Smooth muscle cell of the brain vasculature (primary cell): ENCODE data around the gene ZRANB1.

ENCODE experiments used
- DNase-seq: peaks from one replicate; pipeline ENCODE4 v3.0.0-alpha.2; 2012; ENCODE audit warnings: low read depth, low spot score

ZRANB1 gene

DNA sequence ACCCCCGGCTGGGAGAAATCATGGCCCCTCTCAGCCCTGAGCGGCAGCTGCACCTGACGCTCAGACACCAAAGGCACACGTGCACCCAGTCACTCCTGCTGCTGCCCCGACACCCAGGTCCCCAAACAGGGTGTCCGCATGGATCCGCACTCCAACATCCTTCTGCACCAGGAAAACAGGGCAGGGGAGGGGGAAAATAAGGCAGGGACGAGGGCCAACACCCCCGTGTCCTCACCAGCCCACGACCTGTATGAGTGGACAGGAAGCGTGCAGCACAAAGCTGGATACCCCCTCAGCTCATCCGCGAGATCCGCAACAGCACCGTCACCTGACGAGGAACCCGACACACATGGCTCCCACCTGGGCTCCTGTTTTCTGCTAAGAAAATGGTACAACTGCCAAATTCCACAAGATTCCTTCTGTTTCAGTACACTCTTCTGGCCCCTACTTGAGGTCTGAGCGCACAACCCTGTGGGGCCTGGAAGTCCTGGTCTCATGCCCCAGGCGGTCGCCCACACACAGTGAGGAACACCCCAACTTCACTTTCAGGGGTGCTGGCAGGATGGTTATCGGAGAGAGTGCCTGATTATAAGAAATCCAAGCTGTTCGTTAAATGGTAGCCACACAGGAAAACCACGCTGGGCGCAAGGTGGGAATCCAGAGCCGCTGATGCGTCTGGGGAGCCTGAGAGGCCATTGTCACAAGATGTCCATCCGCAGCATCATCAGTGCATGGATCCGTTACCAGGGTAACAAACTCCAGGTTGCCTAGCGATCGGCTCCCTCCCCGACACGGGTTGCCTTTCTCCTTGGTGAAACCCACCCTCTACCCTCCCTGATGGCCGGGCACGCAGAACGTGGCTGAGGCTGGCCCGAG lies 63.6 kb downstream of the ZRANB1 start:
- no peak for DNase-seq

DNA sequence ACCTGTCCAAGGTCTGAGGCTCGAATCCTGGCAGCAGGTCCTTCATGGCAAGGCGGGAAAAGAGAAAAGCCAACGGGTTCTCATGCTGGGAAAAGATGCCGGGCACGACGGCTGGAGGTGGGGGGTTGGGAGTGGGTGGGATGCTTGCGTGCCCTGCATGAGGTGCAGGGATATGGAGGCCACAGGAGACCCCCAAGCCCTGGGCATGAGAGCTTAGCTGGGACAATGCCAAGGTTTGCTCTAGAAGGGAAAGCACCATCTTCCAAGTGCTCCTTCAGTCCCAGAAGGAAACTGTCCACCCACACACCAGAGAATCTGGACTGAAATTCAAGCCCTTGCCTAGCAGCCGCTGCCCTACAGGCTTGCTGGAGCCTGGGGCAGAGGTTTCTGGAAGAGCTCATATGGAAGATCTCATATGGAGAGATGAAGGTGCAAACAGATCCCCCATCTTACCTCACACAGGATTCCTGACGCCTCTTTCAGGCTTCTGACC lies 64.3 kb downstream of the ZRANB1 start:
- no peak for DNase-seq

DNA sequence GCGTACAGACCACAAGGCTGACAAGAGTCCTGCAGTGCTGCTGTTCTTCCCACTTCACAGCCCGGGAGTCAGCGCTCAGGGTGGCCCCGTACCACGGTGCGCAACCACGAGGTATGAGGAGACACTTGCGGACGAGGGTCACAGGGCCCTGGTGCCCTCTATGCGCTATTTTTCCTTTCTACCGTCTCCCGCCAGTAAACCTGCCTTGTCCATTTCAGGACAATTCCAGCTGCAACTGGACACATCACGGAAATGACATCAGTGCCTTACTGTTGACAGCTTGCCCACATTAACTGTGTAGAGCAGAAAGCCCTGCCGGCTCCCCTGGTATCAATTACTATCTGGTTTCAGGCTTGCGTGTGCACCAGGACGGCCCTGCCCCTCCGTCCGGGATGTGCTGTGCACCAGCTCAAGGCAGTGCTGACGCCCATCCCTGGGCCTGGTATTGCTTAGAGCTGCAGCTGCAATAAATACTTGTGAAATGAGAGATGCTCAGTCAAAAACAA lies 65.1 kb downstream of the ZRANB1 start:
- DNase-seq: peak; percentile 36

GRCh38 chr10:125007436-125007835 lies 65.5 kb downstream of the ZRANB1 start:
- DNase-seq: no peak

DNA sequence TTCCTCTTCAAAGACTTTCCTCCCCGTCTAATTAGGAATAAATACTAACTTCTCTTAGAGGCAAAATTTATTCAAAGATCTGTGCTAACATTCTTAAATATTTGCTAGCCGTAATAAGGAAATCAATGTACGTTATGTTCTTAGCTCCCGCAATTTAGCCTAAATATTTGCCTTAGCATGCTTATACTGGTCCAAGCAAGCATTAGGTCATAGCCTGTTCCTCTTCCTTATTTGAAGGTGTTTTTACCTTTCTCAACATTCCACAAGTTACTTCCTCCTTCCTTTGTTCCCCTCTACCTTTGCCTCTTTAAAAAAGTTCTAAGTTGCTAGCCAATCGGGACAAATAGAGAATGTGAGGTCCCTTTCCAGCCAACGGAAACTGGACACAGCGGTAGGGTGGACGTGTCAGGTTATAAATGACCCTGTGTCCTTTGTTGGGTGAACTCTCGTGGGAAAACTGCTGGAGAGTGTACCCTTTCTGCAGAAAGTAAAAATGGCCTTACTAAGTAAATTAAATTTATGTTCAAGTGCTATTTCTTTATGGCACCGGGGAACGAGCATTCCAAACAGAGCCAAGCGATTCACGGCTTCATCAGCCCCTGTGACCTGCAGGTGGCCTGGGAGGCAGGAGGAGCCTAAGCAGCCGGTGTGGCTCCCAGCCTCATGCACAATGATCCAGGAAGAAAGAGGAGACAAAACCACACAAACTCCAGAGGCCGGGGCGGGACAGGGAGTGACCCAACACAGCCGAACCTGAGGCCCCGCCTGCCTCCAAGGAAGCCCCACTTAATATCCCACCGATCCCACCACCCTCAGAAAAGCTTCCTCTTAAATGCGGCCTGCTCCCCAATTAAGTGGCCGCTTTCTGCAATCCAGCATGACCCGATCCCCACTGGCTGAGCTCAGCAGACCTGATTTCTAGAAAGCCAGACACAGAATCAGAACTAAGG lies 67.0 kb downstream of the ZRANB1 start:
- no peak for DNase-seq

- DNase-seq: no peak
These were observed 67.8 kb downstream of the ZRANB1 start for GRCh38 chr10:125009661-125010161.

DNA sequence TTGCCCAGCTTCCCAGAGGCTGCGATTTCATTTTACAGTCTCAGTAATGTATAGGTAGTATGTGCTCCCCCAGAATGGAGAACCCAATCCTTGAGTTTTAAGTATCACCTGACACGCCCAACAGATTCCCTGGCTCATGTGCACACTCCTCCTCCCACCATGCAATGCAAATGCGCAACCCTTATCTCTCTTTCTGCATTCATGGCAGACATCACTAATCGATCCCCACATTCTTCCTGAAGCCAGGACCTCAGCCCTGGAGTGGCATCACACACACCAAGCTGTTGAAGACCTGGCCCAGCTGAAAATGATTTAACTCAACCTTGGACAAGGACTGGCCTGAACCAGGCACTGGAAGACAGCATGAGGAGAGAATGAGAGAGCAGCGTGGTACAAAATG lies 68.4 kb downstream of the ZRANB1 start:
- no peak for DNase-seq

GRCh38 chr10:125011171-125011925 lies 69.4 kb downstream of the ZRANB1 start:
- DNase-seq: no peak

DNA sequence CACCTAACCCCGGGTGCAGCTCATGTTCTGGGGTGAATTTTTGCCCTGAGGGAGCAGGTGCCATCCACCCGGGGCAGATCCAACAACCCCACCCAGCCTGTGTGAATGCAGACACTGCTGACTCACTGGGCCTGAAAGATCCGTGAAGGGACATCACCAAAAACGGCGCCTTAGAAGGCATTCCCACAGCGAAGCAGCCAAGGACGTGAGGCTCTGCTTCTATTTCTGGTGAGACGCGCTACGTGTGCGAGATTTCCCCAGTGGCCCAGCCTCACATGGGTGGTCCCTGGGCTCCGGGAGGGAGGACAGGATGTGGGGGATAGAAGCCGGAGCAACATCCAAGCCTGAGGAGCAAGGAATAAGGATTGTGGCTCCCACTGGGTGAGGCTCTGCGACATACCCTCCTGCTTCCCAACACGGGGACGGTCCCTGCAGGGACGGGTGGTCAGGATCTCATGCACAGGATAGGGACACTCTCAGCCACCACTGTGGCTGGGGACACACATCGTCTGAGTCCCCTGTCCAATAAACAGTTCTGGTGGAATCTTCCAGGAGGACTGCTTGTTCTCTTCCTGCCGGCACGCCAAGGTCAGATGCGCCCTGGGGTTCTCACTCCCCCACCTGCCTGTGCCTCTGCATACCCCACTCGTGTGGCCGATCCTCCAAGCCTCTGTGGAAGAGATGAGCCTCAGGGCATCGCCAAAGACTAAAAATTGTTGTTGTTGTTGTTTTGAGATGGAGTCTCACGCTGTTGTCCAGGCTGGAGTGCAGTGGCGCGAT lies 70.2 kb downstream of the ZRANB1 start:
- no peak for DNase-seq

GRCh38 chr10:125012851-125013528 lies 71.1 kb downstream of the ZRANB1 start:
- DNase-seq: no peak

DNA sequence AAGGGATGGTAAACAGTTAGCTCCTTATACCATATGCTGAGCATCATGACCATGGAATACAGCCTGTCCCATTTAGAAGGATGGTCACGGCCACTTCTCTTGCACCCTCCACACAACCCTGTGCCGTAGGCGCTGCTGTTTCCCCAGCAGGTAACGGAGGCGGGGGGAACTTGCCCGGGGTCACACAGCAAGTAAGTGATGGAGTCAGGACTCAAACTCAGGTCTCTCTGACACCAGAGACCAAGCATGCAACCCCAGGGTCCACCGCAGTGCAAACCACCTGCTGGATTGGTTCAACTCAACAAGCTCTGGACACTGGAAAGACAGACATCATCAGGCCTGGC lies 71.6 kb downstream of the ZRANB1 start:
- no peak for DNase-seq

DNA sequence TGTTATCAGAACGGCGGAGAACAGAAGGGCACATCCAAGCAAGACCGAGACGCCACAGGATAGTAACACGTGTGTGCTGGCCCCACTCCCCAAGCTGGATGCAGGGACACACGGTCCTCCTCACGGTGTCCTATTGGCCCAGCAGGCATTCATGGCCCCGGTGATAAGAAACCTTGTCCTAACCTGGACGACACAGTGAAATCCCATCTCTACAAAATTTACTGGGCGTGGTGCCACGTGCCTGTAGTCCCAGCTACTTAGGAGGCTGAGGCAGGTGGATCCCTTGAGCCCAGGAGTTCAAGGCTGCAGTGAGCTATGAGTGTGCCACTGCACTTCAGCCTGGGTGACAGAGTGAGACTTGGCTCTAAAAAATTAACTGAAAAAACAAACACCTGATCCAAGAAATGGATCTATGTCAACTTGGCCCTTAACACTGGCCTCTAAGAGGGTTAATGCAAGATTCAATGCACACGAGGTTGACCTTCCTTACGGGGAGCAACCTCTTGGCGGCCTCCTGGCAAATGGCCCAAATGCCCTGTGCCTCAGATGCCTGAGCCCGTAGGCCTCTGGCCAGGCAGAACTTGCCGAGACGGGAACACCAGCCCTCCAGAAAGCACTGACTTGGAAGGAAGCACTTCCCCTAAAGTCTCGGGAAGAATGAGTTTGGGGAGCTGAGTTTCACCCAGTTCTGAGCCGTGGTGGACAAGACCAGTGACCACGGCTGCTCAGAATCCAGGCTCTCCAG lies 72.3 kb downstream of the ZRANB1 start:
- DNase-seq: no peak

DNA sequence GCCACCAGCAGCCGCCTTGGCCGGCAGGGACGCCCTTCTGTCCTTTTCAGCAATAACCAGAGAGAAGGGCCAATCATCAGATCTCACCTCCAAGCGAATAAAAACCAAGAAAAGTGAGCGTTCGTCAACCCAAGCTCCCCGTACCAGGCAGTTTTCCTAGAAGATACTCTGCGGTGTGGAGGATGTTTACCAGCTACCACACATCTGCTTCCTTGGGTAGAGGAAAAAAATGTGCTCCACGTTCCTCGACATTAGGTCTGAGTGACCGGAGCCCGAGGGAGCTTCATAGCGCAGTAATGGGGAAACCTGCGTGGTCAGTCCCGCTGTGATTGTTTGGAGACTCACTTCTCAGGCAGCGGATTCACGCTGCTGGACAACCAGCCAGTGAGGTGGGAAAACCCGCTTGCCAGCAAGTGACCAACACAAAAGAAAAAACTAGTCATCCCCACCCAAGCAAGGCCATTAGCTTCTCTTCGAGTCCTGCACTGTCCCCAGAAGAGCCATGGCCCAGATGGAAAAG lies 73.0 kb downstream of the ZRANB1 start:
- no peak for DNase-seq

GRCh38 chr10:125015356-125015944 lies 73.5 kb downstream of the ZRANB1 start:
- DNase-seq: no peak

DNA sequence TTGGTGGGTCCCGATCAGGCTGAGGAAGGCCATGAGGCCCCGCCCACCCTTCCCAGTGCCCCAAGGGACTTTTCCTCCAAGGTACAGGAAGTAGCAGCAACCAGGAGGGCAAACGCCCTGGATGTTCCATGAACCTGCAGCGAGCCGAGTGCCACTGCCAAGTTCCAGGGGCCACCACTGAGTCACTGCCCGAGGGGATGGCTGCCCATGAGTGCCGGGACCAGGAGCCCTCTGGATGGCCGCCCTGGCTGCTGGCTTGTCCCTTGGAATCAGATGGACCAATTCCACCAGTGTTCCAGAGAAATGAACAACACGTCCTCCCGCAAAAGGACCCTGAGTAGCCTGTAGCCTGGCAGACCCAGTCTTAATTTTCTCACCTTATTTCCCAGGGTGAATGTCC lies 74.2 kb downstream of the ZRANB1 start:
- no peak for DNase-seq

- no peak for DNase-seq
These were observed 74.8 kb downstream of the ZRANB1 start for GRCh38 chr10:125016611-125017202.

- DNase-seq: no peak
These were observed 75.8 kb downstream of the ZRANB1 start for GRCh38 chr10:125017547-125018298.
